Panc1 (cell line): ENCODE measurements around the gene HID1.

ENCODE experiments used
- CTCF ChIP-seq: fragments of 450-650 bp; IDR thresholded peaks from 2 replicates; pipeline ENCODE4 v1.5.1; 2017; ENCODE audit warnings: mild to moderate bottlenecking
- POLR2AphosphoS5 ChIP-seq: IDR thresholded peaks from 2 replicates; pipeline ENCODE4 v1.6.1; 2012; ENCODE audit warnings: mild to moderate bottlenecking, low read depth, low read length, moderate library complexity
- REST ChIP-seq, 2 experiments: IDR thresholded peaks; 2 replicates each; pipeline ENCODE4 v1.6.1; 2011 to 2012; ENCODE audit warnings: low read depth in 2 of 2, control low read depth in 1 of 2, low read length in 1 of 2, mild to moderate bottlenecking in 1 of 2, moderate library complexity in 1 of 2; ENCODE audit not compliant: insufficient read depth in 1 of 2
- SIN3A ChIP-seq: IDR thresholded peaks from 2 replicates; pipeline ENCODE4 v1.6.1; 2012; ENCODE audit warnings: low read depth, mild to moderate bottlenecking, low read length, moderate library complexity, borderline replicate concordance; ENCODE audit not compliant: insufficient read depth
- TCF7L2 ChIP-seq: IDR thresholded peaks from 2 replicates; pipeline ENCODE4 v1.6.1; 2011; ENCODE audit warnings: mild to moderate bottlenecking, low read depth, low read length, inconsistent platforms

GRCh38 chr17:74992223-74992622 is 19.7 kb upstream of the HID1 start:
- TF ChIP-seq CTCF (no peak), POLR2AphosphoS5 (no peak), TCF7L2 (no peak), REST (IDR thresholded peaks at IDR 0.05; ENCODE audit: insufficient read depth in 1 of 2, low read depth in 2 of 2, low read length in 1 of 2) (no peak), SIN3A (no peak)
